ENCODE results near the gene AQP6. TPM values are rescaled to one million over a fixed set of nuclear protein-coding genes. Genes with fewer than 3 reads are reported as not detected.
A peak's percentile ranks its signal among the peaks of the same experiment; 100 is the strongest.

The AQP6 gene
- polyA plus RNA-seq, 1 of the 3 experiments (the other 2 are of a cell fraction): 0.10 TPM

DNA sequence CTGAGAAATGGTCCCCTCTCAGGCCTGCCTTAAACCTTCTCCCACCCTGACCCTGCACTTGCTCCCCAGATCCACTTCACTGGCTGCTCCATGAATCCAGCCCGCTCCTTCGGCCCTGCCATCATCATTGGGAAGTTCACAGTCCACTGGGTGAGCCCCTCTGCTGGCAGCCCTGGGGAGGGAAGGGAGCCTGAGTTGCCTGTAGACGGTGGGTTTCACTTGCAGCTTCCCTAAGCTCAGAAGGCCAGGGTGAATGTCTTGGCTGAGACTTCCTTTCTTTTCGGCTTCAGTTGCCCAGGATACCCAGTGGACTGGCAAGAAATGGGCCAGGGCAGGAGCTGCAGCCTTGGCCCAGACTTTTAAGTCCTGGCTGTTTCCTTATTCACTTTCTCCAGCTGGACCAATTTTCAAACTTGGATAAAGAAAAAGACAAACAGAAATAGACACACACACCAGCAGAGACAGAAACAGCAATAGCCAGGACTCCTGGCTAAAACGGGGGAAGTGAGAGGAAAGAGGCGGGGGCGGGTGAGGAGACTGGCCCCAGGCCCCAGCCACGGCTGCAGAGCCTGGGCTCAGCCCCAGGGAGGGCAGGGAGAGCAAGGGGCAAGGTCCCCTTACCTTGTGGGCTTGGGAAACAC, 2.0 kb downstream of the AQP6 start (continued):
- TF ChIP-seq, protein P1, sequence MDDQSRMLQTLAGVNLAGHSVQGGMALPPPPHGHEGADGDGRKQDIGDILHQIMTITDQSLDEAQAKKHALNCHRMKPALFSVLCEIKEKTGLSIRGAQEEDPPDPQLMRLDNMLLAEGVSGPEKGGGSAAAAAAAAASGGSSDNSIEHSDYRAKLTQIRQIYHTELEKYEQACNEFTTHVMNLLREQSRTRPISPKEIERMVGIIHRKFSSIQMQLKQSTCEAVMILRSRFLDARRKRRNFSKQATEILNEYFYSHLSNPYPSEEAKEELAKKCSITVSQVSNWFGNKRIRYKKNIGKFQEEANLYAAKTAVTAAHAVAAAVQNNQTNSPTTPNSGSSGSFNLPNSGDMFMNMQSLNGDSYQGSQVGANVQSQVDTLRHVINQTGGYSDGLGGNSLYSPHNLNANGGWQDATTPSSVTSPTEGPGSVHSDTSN (IDR thresholded peaks at IDR 0.05): no peak
- TF ChIP-seq, protein P2, sequence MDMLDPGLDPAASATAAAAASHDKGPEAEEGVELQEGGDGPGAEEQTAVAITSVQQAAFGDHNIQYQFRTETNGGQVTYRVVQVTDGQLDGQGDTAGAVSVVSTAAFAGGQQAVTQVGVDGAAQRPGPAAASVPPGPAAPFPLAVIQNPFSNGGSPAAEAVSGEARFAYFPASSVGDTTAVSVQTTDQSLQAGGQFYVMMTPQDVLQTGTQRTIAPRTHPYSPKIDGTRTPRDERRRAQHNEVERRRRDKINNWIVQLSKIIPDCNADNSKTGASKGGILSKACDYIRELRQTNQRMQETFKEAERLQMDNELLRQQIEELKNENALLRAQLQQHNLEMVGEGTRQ (IDR thresholded peaks at IDR 0.05; ENCODE audit: borderline replicate concordance, low read depth, low read length): no peak
- no peak for TF ChIP-seq CHD2 (IDR thresholded peaks at IDR 0.05; ENCODE audit: low read length, partially characterized antibody)

DNA sequence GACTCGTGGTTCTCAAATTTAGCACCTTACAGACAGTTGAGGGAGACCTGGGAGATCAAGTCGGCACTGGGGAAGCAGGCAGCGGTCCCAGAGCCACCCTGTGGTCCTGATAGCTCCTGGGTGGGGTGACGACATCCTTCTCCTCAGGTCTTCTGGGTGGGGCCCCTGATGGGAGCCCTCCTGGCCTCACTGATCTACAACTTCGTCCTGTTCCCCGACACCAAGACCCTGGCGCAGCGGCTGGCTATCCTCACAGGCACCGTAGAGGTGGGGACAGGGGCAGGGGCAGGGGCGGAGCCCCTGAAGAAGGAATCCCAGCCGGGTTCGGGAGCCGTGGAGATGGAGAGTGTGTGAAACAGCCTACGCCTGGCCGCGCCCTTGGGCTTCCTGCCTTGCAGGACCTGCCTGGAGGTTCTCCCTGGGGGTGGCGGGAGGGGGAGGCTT, 2.6 kb downstream of the AQP6 start:
- peak; percentile 7 for DNase-seq
- Histone ChIP-seq H3F3A (replicated peaks; ENCODE audit: insufficient read depth) (no peaks in the 10 kb centered on the region), H3K9me2 (no peaks in the 10 kb centered on the region), H3K27me3 (ENCODE audit: insufficient read depth) (no peaks in the 10 kb centered on the region), H4K20me1 (ENCODE audit: insufficient read depth) (no peaks in the 10 kb centered on the region), H2AFZ (ENCODE audit: low read depth) (no peak overlapping the region), H3K4me3 (ENCODE audit: low read depth in 2 of 2, low read length in 1 of 2) (no peak overlapping the region), H3K4me1 (ENCODE audit: control insufficient read depth in 1 of 2, insufficient read depth in 2 of 2, low read depth in 1 of 2, low read length in 1 of 2) (peaks cover 0 to 63% of the 10 kb centered on the region in 2 experiments; a peak in 2 of 4 replicates), H3K36me3 (replicated peaks in 1 of 2; ENCODE audit: control insufficient read depth in 1 of 2, insufficient read depth in 2 of 2, low read length in 1 of 2) (no peaks in the 10 kb centered on the region), H3K27ac (ENCODE audit: low read depth in 2 of 2, low read length in 1 of 2) (peak overlapping the region in 1 of 2 experiments; percentile 3; a peak in 1 of 4 replicates), H3K9ac (no peak overlapping the region), H3K9me3 (no peaks in the 10 kb centered on the region), H3K79me2 (ENCODE audit: insufficient read depth) (no peaks in the 10 kb centered on the region), H3K4me2 (no peak overlapping the region)
- ChIA-PET POLR2A (no interaction called here), CTCF (interaction anchor here (0.6 to 20.3 kb wide), 11 partner anchors 8 to 113 kb away, joined by 3 to 1401 read pairs (median 21); partner anchors contain the start of gene ASIC1)
- TF ChIP-seq RFX5 (IDR thresholded peaks at IDR 0.05; ENCODE audit: low read length) (no peak), MXI1 (IDR thresholded peaks at IDR 0.05; ENCODE audit: low read depth, low read length) (no peak), GABPA (IDR thresholded peaks at IDR 0.05; ENCODE audit: low read depth) (no peak), GATA2 (CRISPR knock-in tag; IDR thresholded peaks at IDR 0.05) (no peak), JUND (IDR thresholded peaks at IDR 0.05) (no peak), EP300 (IDR thresholded peaks at IDR 0.05; ENCODE audit: borderline replicate concordance in 1 of 2, low read depth in 1 of 2, low read length in 1 of 2) (no peak), FOXJ3 (CRISPR knock-in tag; IDR thresholded peaks at IDR 0.05) (no peak), ELF1 (IDR thresholded peaks at IDR 0.05) (no peak), TEAD4 (IDR thresholded peaks at IDR 0.05; ENCODE audit: borderline replicate concordance, insufficient read depth) (no peak), SIN3A (IDR thresholded peaks at IDR 0.05; ENCODE audit: borderline replicate concordance, low read depth, low read length) (no peak), EZH2phosphoT487 (IDR thresholded peaks at IDR 0.05; ENCODE audit: borderline replicate concordance, low read depth) (no peak), NFIC (IDR thresholded peaks at IDR 0.05; ENCODE audit: borderline replicate concordance) (no peak), CHD2 (IDR thresholded peaks at IDR 0.05; ENCODE audit: low read length, partially characterized antibody) (no peak), FOXM1 (IDR thresholded peaks at IDR 0.05; ENCODE audit: low read depth) (no peak)
- TF ChIP-seq, protein P3, sequence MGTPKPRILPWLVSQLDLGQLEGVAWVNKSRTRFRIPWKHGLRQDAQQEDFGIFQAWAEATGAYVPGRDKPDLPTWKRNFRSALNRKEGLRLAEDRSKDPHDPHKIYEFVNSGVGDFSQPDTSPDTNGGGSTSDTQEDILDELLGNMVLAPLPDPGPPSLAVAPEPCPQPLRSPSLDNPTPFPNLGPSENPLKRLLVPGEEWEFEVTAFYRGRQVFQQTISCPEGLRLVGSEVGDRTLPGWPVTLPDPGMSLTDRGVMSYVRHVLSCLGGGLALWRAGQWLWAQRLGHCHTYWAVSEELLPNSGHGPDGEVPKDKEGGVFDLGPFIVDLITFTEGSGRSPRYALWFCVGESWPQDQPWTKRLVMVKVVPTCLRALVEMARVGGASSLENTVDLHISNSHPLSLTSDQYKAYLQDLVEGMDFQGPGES (IDR thresholded peaks at IDR 0.05; ENCODE audit: low read depth, low read length): no peak
- TF ChIP-seq, protein P4, sequence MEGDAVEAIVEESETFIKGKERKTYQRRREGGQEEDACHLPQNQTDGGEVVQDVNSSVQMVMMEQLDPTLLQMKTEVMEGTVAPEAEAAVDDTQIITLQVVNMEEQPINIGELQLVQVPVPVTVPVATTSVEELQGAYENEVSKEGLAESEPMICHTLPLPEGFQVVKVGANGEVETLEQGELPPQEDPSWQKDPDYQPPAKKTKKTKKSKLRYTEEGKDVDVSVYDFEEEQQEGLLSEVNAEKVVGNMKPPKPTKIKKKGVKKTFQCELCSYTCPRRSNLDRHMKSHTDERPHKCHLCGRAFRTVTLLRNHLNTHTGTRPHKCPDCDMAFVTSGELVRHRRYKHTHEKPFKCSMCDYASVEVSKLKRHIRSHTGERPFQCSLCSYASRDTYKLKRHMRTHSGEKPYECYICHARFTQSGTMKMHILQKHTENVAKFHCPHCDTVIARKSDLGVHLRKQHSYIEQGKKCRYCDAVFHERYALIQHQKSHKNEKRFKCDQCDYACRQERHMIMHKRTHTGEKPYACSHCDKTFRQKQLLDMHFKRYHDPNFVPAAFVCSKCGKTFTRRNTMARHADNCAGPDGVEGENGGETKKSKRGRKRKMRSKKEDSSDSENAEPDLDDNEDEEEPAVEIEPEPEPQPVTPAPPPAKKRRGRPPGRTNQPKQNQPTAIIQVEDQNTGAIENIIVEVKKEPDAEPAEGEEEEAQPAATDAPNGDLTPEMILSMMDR (IDR thresholded peaks at IDR 0.05): no peak
- TF ChIP-seq, protein P2 (IDR thresholded peaks at IDR 0.05; ENCODE audit: borderline replicate concordance, low read depth, low read length): no peak
- TF ChIP-seq, protein P5, sequence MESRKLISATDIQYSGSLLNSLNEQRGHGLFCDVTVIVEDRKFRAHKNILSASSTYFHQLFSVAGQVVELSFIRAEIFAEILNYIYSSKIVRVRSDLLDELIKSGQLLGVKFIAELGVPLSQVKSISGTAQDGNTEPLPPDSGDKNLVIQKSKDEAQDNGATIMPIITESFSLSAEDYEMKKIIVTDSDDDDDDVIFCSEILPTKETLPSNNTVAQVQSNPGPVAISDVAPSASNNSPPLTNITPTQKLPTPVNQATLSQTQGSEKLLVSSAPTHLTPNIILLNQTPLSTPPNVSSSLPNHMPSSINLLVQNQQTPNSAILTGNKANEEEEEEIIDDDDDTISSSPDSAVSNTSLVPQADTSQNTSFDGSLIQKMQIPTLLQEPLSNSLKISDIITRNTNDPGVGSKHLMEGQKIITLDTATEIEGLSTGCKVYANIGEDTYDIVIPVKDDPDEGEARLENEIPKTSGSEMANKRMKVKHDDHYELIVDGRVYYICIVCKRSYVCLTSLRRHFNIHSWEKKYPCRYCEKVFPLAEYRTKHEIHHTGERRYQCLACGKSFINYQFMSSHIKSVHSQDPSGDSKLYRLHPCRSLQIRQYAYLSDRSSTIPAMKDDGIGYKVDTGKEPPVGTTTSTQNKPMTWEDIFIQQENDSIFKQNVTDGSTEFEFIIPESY (IDR thresholded peaks at IDR 0.05; ENCODE audit: borderline replicate concordance, low read depth): no peak
- TF ChIP-seq, protein P1 (IDR thresholded peaks at IDR 0.05): no peak
- TF ChIP-seq, protein P6, sequence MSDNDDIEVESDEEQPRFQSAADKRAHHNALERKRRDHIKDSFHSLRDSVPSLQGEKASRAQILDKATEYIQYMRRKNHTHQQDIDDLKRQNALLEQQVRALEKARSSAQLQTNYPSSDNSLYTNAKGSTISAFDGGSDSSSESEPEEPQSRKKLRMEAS (IDR thresholded peaks at IDR 0.05; ENCODE audit: low read depth): no peak
- WGBS (ENCODE audit: low lambda C conversion rate): 93% methylated on average over 11 of the region's 17 CpGs

All from SK-N-SH (cell line).